Measurements from ENCODE around the gene AKT3. TPM values are rescaled to one million over a fixed set of nuclear protein-coding genes. Genes with fewer than 3 reads are reported as not detected.
"Not testable (repeated sequence)": the region's sequence is repeated elsewhere in the genome, so short reads cannot be mapped to it uniquely, and the experiment has no call there.

The AKT3 gene
- total and polyA plus RNA-seq, 2 donors (not counting 1 experiment from before 2014, with no cell fraction given): 37.8 to 42.0 TPM

DNA sequence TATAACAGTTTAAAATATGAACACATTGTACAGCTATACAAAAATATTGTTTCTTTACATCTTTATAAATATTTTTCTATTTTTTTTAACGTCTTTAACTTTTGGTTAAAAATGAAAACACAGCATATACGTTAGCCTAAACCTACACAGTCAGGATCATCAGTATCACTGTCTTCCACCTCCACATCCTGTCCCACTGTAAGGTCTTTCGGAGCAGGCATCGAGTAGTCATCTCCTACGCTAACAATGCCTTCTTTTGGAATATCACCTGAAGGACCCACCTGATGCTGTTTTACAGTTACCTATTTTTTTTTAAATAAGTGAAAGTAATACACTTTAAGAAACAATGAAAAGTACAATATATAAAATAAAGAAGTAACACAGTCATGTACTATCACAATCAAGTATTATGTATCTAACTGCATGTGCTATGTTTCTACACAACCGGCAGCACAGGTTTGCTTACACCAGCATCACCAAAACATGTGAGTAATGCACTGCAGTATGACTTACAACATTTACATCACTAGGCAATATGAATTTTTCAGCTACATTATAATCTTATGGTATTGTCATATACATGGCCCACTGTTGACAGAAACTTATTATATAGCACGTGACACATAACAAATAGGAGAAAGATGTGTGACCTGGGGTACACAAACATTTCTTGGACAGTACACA lies 254.4 kb downstream of the AKT3 start:
- no peaks in the 10 kb centered on the region for H3K27me3 ChIP-seq (ENCODE audit: control insufficient read depth, insufficient read depth, low read length)
- H3K9ac ChIP-seq (ENCODE audit: insufficient read depth, low read length): no peak overlapping the region
- no peaks in the 10 kb centered on the region for H4K20me1 ChIP-seq (ENCODE audit: control insufficient read depth, extremely low read depth, insufficient read depth, low read length)
- no peaks in the 10 kb centered on the region for H3K36me3 ChIP-seq (ENCODE audit: control insufficient read depth, insufficient read depth, low read length)
- no peak overlapping the region for H3K4me3 ChIP-seq (replicated peaks in 1 of 4; ENCODE audit: control extremely low read depth in 1 of 4, insufficient read depth in 1 of 4, low read depth in 3 of 4, low read length in 4 of 4)
- H3K4me1 ChIP-seq (ENCODE audit: control insufficient read depth, extremely low read depth, insufficient read depth, low read length): peaks cover 4% of the 10 kb centered on the region
- no peak for TF ChIP-seq EZH2 (IDR thresholded peaks at IDR 0.05; ENCODE audit: low read length, missing control alignments)
- TF ChIP-seq, protein P1, sequence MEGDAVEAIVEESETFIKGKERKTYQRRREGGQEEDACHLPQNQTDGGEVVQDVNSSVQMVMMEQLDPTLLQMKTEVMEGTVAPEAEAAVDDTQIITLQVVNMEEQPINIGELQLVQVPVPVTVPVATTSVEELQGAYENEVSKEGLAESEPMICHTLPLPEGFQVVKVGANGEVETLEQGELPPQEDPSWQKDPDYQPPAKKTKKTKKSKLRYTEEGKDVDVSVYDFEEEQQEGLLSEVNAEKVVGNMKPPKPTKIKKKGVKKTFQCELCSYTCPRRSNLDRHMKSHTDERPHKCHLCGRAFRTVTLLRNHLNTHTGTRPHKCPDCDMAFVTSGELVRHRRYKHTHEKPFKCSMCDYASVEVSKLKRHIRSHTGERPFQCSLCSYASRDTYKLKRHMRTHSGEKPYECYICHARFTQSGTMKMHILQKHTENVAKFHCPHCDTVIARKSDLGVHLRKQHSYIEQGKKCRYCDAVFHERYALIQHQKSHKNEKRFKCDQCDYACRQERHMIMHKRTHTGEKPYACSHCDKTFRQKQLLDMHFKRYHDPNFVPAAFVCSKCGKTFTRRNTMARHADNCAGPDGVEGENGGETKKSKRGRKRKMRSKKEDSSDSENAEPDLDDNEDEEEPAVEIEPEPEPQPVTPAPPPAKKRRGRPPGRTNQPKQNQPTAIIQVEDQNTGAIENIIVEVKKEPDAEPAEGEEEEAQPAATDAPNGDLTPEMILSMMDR (conservative IDR thresholded peaks at IDR 0.05 in 1 of 2, IDR thresholded peaks at IDR 0.05 in 1 of 2; ENCODE audit: low read depth in 1 of 2, low read length in 2 of 2): no peak
- no peaks in the 10 kb centered on the region for H3K9me3 ChIP-seq (ENCODE audit: control insufficient read depth, insufficient read depth, low read depth, low read length)
- H3K79me2 ChIP-seq (ENCODE audit: control insufficient read depth, insufficient read depth, low read length): no peaks in the 10 kb centered on the region
- H3K4me2 ChIP-seq (ENCODE audit: extremely low read depth, insufficient read depth, low read length): no peak overlapping the region
- H2AFZ ChIP-seq (ENCODE audit: low read length): no peak overlapping the region
- peak; percentile 57 to 76 for DNase-seq (ENCODE audit: low read depth in 2 of 2)
- peak overlapping the region; percentile 66 for H3K27ac ChIP-seq (ENCODE audit: insufficient read depth, low read length)

DNA sequence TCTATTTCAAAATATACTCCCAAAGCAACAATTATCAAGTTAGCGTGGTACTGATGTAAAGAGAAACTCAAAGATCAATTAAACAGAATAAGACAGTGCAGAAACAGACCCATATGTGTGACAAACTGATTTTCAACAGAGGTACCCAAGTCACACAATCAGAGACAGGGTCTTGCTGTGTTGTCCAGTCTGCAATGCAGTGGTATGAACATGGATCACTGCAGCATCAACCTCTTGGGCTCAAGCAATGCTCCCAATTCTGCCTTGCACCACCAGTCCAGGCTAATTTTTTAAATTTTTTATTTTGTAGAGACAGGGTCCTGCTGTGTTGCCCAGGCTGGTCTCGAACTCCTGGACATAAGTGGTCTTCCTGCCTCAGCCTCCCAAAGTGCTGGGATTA lies 255.6 kb downstream of the AKT3 start:
- DNase-seq (ENCODE audit: low read depth in 2 of 2): no peak
- Histone ChIP-seq H3K9me3 (ENCODE audit: control insufficient read depth, insufficient read depth, low read depth, low read length) (no peaks in the 10 kb centered on the region), H3K79me2 (ENCODE audit: control insufficient read depth, insufficient read depth, low read length) (no peaks in the 10 kb centered on the region), H3K9ac (ENCODE audit: insufficient read depth, low read length) (no peak overlapping the region), H3K27ac (ENCODE audit: insufficient read depth, low read length) (no peak overlapping the region), H4K20me1 (ENCODE audit: control insufficient read depth, extremely low read depth, insufficient read depth, low read length) (no peaks in the 10 kb centered on the region), H3K4me2 (ENCODE audit: extremely low read depth, insufficient read depth, low read length) (no peak overlapping the region), H3K4me1 (ENCODE audit: control insufficient read depth, extremely low read depth, insufficient read depth, low read length) (peaks cover 4% of the 10 kb centered on the region), H3K36me3 (ENCODE audit: control insufficient read depth, insufficient read depth, low read length) (no peaks in the 10 kb centered on the region), H3K4me3 (replicated peaks in 1 of 4; ENCODE audit: control extremely low read depth in 1 of 4, insufficient read depth in 1 of 4, low read depth in 3 of 4, low read length in 4 of 4) (no peak overlapping the region), H3K27me3 (ENCODE audit: control insufficient read depth, insufficient read depth, low read length) (no peaks in the 10 kb centered on the region), H2AFZ (ENCODE audit: low read length) (no peak overlapping the region)
- no peak for TF ChIP-seq EZH2 (IDR thresholded peaks at IDR 0.05; ENCODE audit: low read length, missing control alignments)
- TF ChIP-seq, protein P1 (conservative IDR thresholded peaks at IDR 0.05 in 1 of 2, IDR thresholded peaks at IDR 0.05 in 1 of 2; ENCODE audit: low read depth in 1 of 2, low read length in 2 of 2): no peak

DNA sequence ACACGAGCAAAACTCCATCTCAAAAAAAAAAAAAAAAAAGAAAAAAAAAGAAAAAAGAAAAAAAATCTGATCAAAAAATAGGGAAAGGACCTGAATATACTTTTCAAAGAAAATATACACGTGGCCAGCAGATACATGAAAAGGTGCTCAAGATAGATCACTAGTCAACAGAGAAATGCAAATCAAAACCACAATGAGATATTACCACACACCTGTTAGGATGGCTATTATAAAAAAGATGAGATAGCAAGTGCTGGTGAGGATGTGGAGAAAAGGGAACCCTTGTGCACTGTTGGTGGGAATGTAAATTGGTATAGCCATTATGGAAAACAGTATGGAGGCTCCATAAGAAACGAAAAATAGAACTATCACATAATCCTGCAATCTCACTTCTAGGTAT lies 260.8 kb downstream of the AKT3 start:
- H4K20me1 ChIP-seq (ENCODE audit: control insufficient read depth, extremely low read depth, insufficient read depth, low read length); H3K9me3 ChIP-seq (ENCODE audit: control insufficient read depth, insufficient read depth, low read depth, low read length); H3K36me3 ChIP-seq (ENCODE audit: control insufficient read depth, insufficient read depth, low read length); H3K4me3 ChIP-seq (replicated peaks in 1 of 4; ENCODE audit: control extremely low read depth in 1 of 4, insufficient read depth in 1 of 4, low read depth in 3 of 4, low read length in 4 of 4); H3K79me2 ChIP-seq (ENCODE audit: control insufficient read depth, insufficient read depth, low read length); H2AFZ ChIP-seq (ENCODE audit: low read length); H3K4me2 ChIP-seq (ENCODE audit: extremely low read depth, insufficient read depth, low read length); DNase-seq (ENCODE audit: low read depth in 2 of 2); H3K27ac ChIP-seq (ENCODE audit: insufficient read depth, low read length); H3K4me1 ChIP-seq (ENCODE audit: control insufficient read depth, extremely low read depth, insufficient read depth, low read length); H3K27me3 ChIP-seq (ENCODE audit: control insufficient read depth, insufficient read depth, low read length); H3K9ac ChIP-seq (ENCODE audit: insufficient read depth, low read length): not testable (repeated sequence)

Data from fibroblast of lung (primary cell).